Mesenchymal stem cell (in vitro differentiated cells and primary cell): ENCODE measurements around the gene CACNA1C.

Experiments
- DNase-seq: peaks from one replicate; pipeline ENCODE4 v3.0.0-alpha.2; 2013
- H2AFZ ChIP-seq: one replicate; pipeline ENCODE4 v1.6.1; 2013; ENCODE audit warnings: low read depth, mild to moderate bottlenecking, control low read depth, inconsistent platforms, low read length, moderate library complexity
- H2AK5ac ChIP-seq: 2 replicates; pipeline ENCODE4 v1.6.1; 2013; ENCODE audit warnings: low read length, moderate library complexity, mild to moderate bottlenecking, inconsistent platforms; ENCODE audit not compliant: severe bottlenecking
- H2BK120ac ChIP-seq: one replicate; pipeline ENCODE4 v1.6.1; 2013; ENCODE audit warnings: low read depth, mild to moderate bottlenecking, inconsistent platforms, low read length, moderate library complexity
- H2BK12ac ChIP-seq, 2 experiments: one replicate each; pipeline ENCODE4 v1.6.1; 2013; ENCODE audit warnings: inconsistent platforms in 2 of 2, low read length in 2 of 2, mild to moderate bottlenecking in 2 of 2, moderate library complexity in 2 of 2, control low read depth in 1 of 2
- H2BK15ac ChIP-seq: one replicate; pipeline ENCODE4 v1.6.1; 2013; ENCODE audit warnings: mild to moderate bottlenecking, low read depth, inconsistent platforms; ENCODE audit not compliant: poor library complexity, severe bottlenecking
- H2BK5ac ChIP-seq: 2 replicates; pipeline ENCODE4 v1.6.1; 2013; ENCODE audit warnings: low read depth, mild to moderate bottlenecking, low read length, control low read depth, inconsistent platforms; ENCODE audit not compliant: poor library complexity, severe bottlenecking
- H3K14ac ChIP-seq, 2 experiments: one replicate each; pipeline ENCODE4 v1.6.1; 2013; ENCODE audit warnings: inconsistent platforms in 2 of 2, low read length in 2 of 2, control low read depth in 1 of 2, mild to moderate bottlenecking in 1 of 2, moderate library complexity in 1 of 2
- H3K18ac ChIP-seq, 2 experiments: one replicate each; pipeline ENCODE4 v1.6.1; 2013; ENCODE audit warnings: inconsistent platforms in 2 of 2, low read length in 2 of 2, control low read depth in 1 of 2, low read depth in 1 of 2, mild to moderate bottlenecking in 1 of 2
- H3K23ac ChIP-seq, 2 experiments: one replicate each; pipeline ENCODE4 v1.6.1; 2013; ENCODE audit warnings: inconsistent platforms in 2 of 2, low read length in 2 of 2, mild to moderate bottlenecking in 2 of 2, moderate library complexity in 2 of 2, control low read depth in 1 of 2
- H3K27ac ChIP-seq: 2 replicates; pipeline ENCODE4 v1.5.1; 2013; ENCODE audit warnings: mild to moderate bottlenecking, moderate library complexity, low read length, control low read depth, inconsistent platforms; ENCODE audit not compliant: poor library complexity, severe bottlenecking
- H3K27me3 ChIP-seq, 2 experiments: 2 replicates each; pipeline versions ENCODE4 v1.6.1 to v1.7.0; 2013; ENCODE audit warnings: low read length in 2 of 2, mild to moderate bottlenecking in 2 of 2, moderate library complexity in 2 of 2, control low read depth in 1 of 2, inconsistent platforms in 1 of 2; ENCODE audit not compliant: control insufficient read depth in 1 of 2, insufficient read depth in 1 of 2
- H3K36me3 ChIP-seq, 2 experiments: 2 replicates each; pipeline versions ENCODE4 v1.6.1 to v1.7.0; 2013; ENCODE audit warnings: low read length in 2 of 2, control low read depth in 1 of 2, inconsistent platforms in 1 of 2, low read depth in 1 of 2, mild to moderate bottlenecking in 1 of 2; ENCODE audit not compliant: insufficient read depth in 2 of 2, control insufficient read depth in 1 of 2
- H3K4ac ChIP-seq, 2 experiments: one replicate each; pipeline ENCODE4 v1.6.1; 2013; ENCODE audit warnings: inconsistent platforms in 2 of 2, low read length in 2 of 2, mild to moderate bottlenecking in 2 of 2, moderate library complexity in 2 of 2, control low read depth in 1 of 2, low read depth in 1 of 2
- H3K4me1 ChIP-seq: 2 replicates; pipeline ENCODE4 v1.6.1; 2013; ENCODE audit warnings: low read depth, low read length, control low read depth; ENCODE audit not compliant: control insufficient read depth, insufficient read depth
- H3K4me2 ChIP-seq: 2 replicates; pipeline ENCODE4 v1.6.1; 2013; ENCODE audit warnings: low read length, mild to moderate bottlenecking, inconsistent platforms; ENCODE audit not compliant: poor library complexity, severe bottlenecking
- H3K4me3 ChIP-seq, 2 experiments: 2 replicates each; pipeline versions ENCODE4 v1.5.1 to v1.7.0; 2013; ENCODE audit warnings: low read length in 2 of 2, mild to moderate bottlenecking in 2 of 2, control low read depth in 1 of 2, low read depth in 1 of 2; ENCODE audit not compliant: insufficient read depth in 1 of 2
- H3K79me1 ChIP-seq: replicated peaks from 2 replicates; pipeline ENCODE4 v1.6.1; 2013; ENCODE audit warnings: mild to moderate bottlenecking, control low read depth, low read length, inconsistent platforms; ENCODE audit not compliant: poor library complexity, severe bottlenecking
- H3K9ac ChIP-seq: 2 replicates; pipeline ENCODE4 v1.7.0; 2013; ENCODE audit warnings: mild to moderate bottlenecking, low read length, moderate library complexity
- H3K9me3 ChIP-seq: 2 replicates; pipeline ENCODE4 v1.7.0; 2013; ENCODE audit warnings: mild to moderate bottlenecking, low read length; ENCODE audit not compliant: control insufficient read depth
- H4K8ac ChIP-seq: one replicate; pipeline ENCODE4 v1.6.1; 2013; ENCODE audit warnings: inconsistent platforms, mild to moderate bottlenecking, low read length, moderate library complexity
- H4K91ac ChIP-seq: one replicate; pipeline ENCODE4 v1.6.1; 2013; ENCODE audit warnings: mild to moderate bottlenecking, low read length, inconsistent platforms
- WGBS: methylation state at CpG from one replicate; pipeline ENCODE4 v1.1.7; 2013; ENCODE audit warnings: mixed read lengths; 5-methylcytosine and 5-hydroxymethylcytosine counted together

CACNA1C gene

DNA sequence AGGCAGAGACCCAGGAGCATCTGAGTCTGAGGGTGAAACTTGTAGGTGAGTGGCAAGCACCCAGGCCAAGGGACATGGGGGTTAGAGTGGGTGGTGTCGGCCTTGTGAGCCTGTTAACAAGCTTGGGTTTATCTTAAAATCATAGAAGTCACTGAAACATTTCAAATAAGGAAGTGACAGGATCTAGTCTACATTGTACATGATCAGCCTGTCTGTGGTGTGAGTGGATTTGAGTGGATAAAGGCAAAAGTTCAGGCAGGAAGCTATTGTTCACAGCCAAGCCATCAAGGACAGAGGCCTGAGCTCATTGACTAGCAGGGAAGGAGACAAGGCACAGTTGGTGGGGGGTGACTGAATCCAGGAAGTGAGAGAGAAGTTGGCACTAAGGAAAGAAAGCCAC lies 682.6 kb downstream of the CACNA1C start:
- Histone ChIP-seq H3K18ac (no peak overlapping the region), H3K4ac (no peak overlapping the region), H4K8ac (no peak overlapping the region), H4K91ac (no peak overlapping the region), H3K36me3 (no peaks in the 10 kb centered on the region), H2BK15ac (no peak overlapping the region), H3K4me2 (no peak overlapping the region), H3K79me1 (no peaks in the 10 kb centered on the region), H3K4me1 (no peaks in the 10 kb centered on the region), H2BK12ac (no peak overlapping the region), H3K9ac (no peak overlapping the region), H3K9me3 (no peaks in the 10 kb centered on the region), H2AK5ac (no peak overlapping the region), H3K14ac (no peak overlapping the region), H3K23ac (no peak overlapping the region), H3K27ac (no peak overlapping the region), H3K27me3 (peaks cover 44 to 81% of the 10 kb centered on the region in 2 experiments), H2BK5ac (no peak overlapping the region), H2BK120ac (no peak overlapping the region), H2AFZ (no peak overlapping the region), H3K4me3 (no peak overlapping the region)
- DNase-seq: no peak
- 50% methylated on average over 1 of the region's 1 CpG for WGBS

DNA sequence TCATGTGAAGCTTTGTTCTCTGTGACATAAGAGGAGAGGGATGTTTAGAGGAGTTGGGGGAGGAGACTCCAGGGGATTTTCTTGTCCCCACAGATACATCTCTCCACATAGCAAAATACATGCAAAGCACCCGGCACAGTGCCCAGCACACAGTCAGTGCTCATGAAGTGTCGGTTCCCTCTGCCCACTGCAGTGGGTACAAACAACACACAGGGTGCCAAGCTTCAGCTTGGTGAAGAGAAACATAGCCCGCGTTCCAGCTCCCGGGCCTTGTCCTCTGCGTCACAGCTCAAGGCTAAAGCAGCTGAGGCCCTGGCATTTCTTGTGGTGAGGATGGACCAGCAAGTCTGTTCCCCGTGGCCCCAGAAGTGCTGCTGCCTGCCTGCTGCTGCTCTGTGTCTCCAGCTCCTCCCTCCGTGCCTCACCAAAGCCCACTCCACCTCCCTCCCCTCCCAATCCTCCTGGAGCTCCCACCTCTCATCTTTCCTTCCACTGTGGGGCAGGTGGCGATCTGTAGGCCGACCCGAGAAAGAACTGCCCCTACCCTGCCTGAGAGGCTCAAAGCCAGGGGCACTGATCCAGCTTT lies 685.0 kb downstream of the CACNA1C start:
- no peak overlapping the region for H3K4ac ChIP-seq
- H3K4me1 ChIP-seq: no peaks in the 10 kb centered on the region
- H3K14ac ChIP-seq: no peak overlapping the region
- no peaks in the 10 kb centered on the region for H3K79me1 ChIP-seq
- DNase-seq: no peak
- H2BK5ac ChIP-seq: no peak overlapping the region
- H3K4me3 ChIP-seq: peak overlapping the region in 1 of 2 experiments; percentile 3
- H3K9ac ChIP-seq: no peak overlapping the region
- 79% methylated on average over 11 of the region's 11 CpGs for WGBS
- no peak overlapping the region for H2BK120ac ChIP-seq
- H3K23ac ChIP-seq: no peak overlapping the region
- no peaks in the 10 kb centered on the region for H3K9me3 ChIP-seq
- no peak overlapping the region for H3K18ac ChIP-seq
- H2BK12ac ChIP-seq: no peak overlapping the region
- H3K4me2 ChIP-seq: no peak overlapping the region
- peaks cover 44 to 71% of the 10 kb centered on the region in 2 experiments for H3K27me3 ChIP-seq
- no peaks in the 10 kb centered on the region for H3K36me3 ChIP-seq
- no peak overlapping the region for H2AFZ ChIP-seq
- no peak overlapping the region for H4K91ac ChIP-seq
- H4K8ac ChIP-seq: no peak overlapping the region
- no peak overlapping the region for H2BK15ac ChIP-seq
- no peak overlapping the region for H3K27ac ChIP-seq
- H2AK5ac ChIP-seq: no peak overlapping the region

DNA sequence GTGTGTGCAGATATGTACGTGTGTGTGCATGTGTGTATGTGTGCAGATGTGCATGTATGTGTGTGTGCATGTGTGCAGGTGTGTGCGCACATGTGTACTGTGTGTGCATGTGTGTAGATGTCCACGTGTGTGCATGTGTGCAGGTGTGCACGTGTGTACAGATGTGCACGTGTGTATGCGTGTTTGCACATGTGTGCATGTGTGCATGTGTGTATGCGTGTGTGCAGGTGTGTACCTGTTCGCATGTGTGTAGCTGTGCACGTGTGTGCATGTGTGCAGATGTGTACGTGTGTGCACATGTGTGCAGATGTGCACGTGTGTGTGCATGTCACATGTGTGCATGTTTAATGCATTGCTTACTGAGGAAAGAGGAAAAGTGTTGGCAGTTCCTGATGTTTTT lies 686.3 kb downstream of the CACNA1C start:
- Histone ChIP-seq H2BK15ac (no peak overlapping the region), H3K9me3 (no peaks in the 10 kb centered on the region), H3K27me3 (peaks cover 42 to 70% of the 10 kb centered on the region in 2 experiments), H3K4me1 (no peaks in the 10 kb centered on the region), H4K8ac (no peak overlapping the region), H3K9ac (no peak overlapping the region), H3K14ac (no peak overlapping the region), H3K4me3 (no peak overlapping the region), H3K4me2 (no peak overlapping the region), H2BK5ac (no peak overlapping the region), H3K4ac (no peak overlapping the region), H4K91ac (peak overlapping the region; percentile 74), H2BK12ac (no peak overlapping the region), H2AK5ac (no peak overlapping the region), H3K18ac (no peak overlapping the region), H3K79me1 (no peaks in the 10 kb centered on the region), H2BK120ac (no peak overlapping the region), H2AFZ (no peak overlapping the region), H3K27ac (no peak overlapping the region), H3K23ac (no peak overlapping the region), H3K36me3 (no peaks in the 10 kb centered on the region)
- WGBS: 77% methylated on average over 11 of the region's 11 CpGs
- no peak for DNase-seq

DNA sequence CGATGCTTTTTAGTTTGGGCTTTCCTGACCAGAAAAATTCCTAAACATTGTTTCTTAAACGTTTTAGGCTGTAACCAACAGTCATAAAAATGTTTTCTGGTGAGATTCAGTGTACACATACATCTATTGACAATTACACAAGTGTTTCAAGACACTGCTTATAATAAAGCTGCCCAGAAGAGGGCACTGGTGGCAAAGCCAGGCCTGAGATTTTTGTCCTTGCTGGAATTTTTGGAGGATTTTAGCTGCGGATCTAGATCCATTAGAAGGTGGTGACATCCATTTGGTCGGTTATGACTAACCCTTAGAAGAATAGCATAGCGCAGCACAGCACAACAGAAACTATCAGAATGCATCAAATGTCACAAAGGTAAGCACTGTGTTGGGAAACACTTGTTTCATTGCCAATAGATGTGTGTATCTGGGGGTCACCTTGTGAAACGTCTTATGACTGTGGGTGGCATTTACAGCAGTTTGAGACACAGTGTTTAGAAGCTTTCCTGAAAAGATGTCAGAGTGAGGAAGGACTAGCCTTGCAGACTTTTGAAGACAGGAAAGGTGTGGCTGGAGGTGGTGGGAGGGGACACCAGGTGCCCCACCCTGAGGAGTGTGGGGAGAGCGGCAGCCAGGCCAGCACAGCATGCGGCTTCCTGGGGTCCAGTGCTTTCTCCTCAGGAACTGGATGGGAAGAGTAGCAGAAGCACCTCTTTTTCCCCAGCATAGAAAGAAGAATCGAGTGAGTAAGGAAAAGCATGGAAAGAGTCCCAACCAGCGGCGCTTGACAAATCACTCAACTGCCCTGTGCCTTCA lies 687.2 kb downstream of the CACNA1C start:
- H3K27me3 ChIP-seq: peaks cover 38 to 70% of the 10 kb centered on the region in 2 experiments
- WGBS: 49% methylated on average over 8 of the region's 11 CpGs

More for the DNA sequence above, 687.2 kb downstream of the CACNA1C start:
- Histone ChIP-seq H2BK15ac (no peak overlapping the region), H3K36me3 (no peaks in the 10 kb centered on the region), H3K9ac (no peak overlapping the region), H2BK120ac (no peak overlapping the region), H2BK12ac (no peak overlapping the region), H2AFZ (no peak overlapping the region), H3K4me2 (no peak overlapping the region), H2AK5ac (no peak overlapping the region), H4K91ac (no peak overlapping the region), H3K9me3 (no peaks in the 10 kb centered on the region), H3K4me3 (no peak overlapping the region), H4K8ac (no peak overlapping the region), H3K4ac (no peak overlapping the region), H3K14ac (no peak overlapping the region), H3K4me1 (no peaks in the 10 kb centered on the region), H3K23ac (no peak overlapping the region), H3K79me1 (no peaks in the 10 kb centered on the region), H2BK5ac (no peak overlapping the region), H3K18ac (no peak overlapping the region), H3K27ac (no peak overlapping the region)
- DNase-seq: peak; percentile 50
